Stimulated activated naive CD8-positive, alpha-beta T cell treated with anti-CD3 and anti-CD28 coated beads, Interleukin-15, Interleukin-2, amounts not matched to agents 100 U/mL and 50 U/mL, for 24 hours (primary cell): ENCODE measurements around the gene CACNA2D4.

Experiments
- ATAC-seq: fragments of 150-1000 bp; cut with Tn5 transposase; one replicate; pipeline ENCODE4 v1.10.0; 2021
- DNase-seq: peaks from one replicate; pipeline ENCODE4 v3.0.0; 2021

Gene CACNA2D4

GRCh38 chr12:1919284-1919683, 832 bp upstream of the CACNA2D4 start:
- no peak for DNase-seq
- ATAC-seq = no peak

GRCh38 chr12:1918884-1919236, 408 bp upstream of the CACNA2D4 start:
- no peak for ATAC-seq
- no peak for DNase-seq

- no peak for DNase-seq
Measured at GRCh38 chr12:1917172-1918070, 1.0 kb downstream of the CACNA2D4 start.

GRCh38 chr12:1916371-1917171, 1.9 kb downstream of the CACNA2D4 start:
- ATAC-seq (no peak), DNase-seq (no peak)

More at GRCh38 chr12:1917172-1918070, 1.0 kb downstream of the CACNA2D4 start:
- no peak for ATAC-seq

- DNase-seq (peak; percentile 23), ATAC-seq (peak; percentile 65)
Measured at GRCh38 chr12:1915082-1915968, 3.1 kb downstream of the CACNA2D4 start.

GRCh38 chr12:1914114-1914911, 4.1 kb downstream of the CACNA2D4 start:
- no peak for DNase-seq
- ATAC-seq = no peak

- ATAC-seq (no peak), DNase-seq (no peak)
Measured at GRCh38 chr12:1913377-1914113, 4.9 kb downstream of the CACNA2D4 start.

GRCh38 chr12:1912580-1913376, 5.7 kb downstream of the CACNA2D4 start:
- ATAC-seq (no peak), DNase-seq (no peak)

- no peak for DNase-seq
- no peak for ATAC-seq
Measured at GRCh38 chr12:1911598-1912575, 6.6 kb downstream of the CACNA2D4 start.

GRCh38 chr12:1910468-1910867, 8.0 kb downstream of the CACNA2D4 start:
- no peak for ATAC-seq

GRCh38 chr12:1908758-1909157, 9.7 kb downstream of the CACNA2D4 start:
- DNase-seq (no peak), ATAC-seq (no peak)

More at GRCh38 chr12:1910468-1910867, 8.0 kb downstream of the CACNA2D4 start:
- no peak for DNase-seq

- ATAC-seq (peak; percentile 28), DNase-seq (peak; percentile 27)
Measured at GRCh38 chr12:1907652-1908611, 10.5 kb downstream of the CACNA2D4 start.

- DNase-seq (no peak), ATAC-seq (no peak)
Measured at GRCh38 chr12:1906579-1906978, 11.9 kb downstream of the CACNA2D4 start.

- DNase-seq (no peak), ATAC-seq (no peak)
Measured at GRCh38 chr12:1904875-1905274, 13.6 kb downstream of the CACNA2D4 start.

- ATAC-seq = no peak
Measured at GRCh38 chr12:1896964-1897363, 21.5 kb downstream of the CACNA2D4 start.

GRCh38 chr12:1890810-1891209, 27.6 kb downstream of the CACNA2D4 start:
- DNase-seq (no peak), ATAC-seq (no peak)

More at GRCh38 chr12:1896964-1897363, 21.5 kb downstream of the CACNA2D4 start:
- DNase-seq = no peak

- no peak for ATAC-seq
- DNase-seq = no peak
Measured at GRCh38 chr12:1890119-1890703, 28.2 kb downstream of the CACNA2D4 start.
